Measurements from ENCODE around the gene LRCH4. TPM values are rescaled to one million over a fixed set of nuclear protein-coding genes. Genes with fewer than 3 reads are reported as not detected.

Gene LRCH4
- total and polyA plus RNA-seq, 2 of the 8 experiments (the other 6 are each of a cell fraction or from before 2014, with no cell fraction given): 15.5 to 36.6 TPM

- FAIRE-seq: no peak
- Histone ChIP-seq H3K4me2 (ENCODE audit: insufficient read depth in 1 of 2, low read depth in 2 of 2, low read length in 2 of 2) (no peak overlapping the region), H3K79me1 (ENCODE audit: low read depth, low read length) (peaks cover 3% of the 10 kb centered on the region; the same call in 1 of the 2 replicates), H4K5ac (ENCODE audit: insufficient read length, low read depth, low read length) (no peak overlapping the region), H2BK120ac (replicated peaks; ENCODE audit: low read depth, low read length) (no peak overlapping the region), H3K23me2 (ENCODE audit: low read depth, low read length) (peaks cover 2% of the 10 kb centered on the region; the same call in 1 of the 2 replicates), H2BK12ac (ENCODE audit: low read depth, low read length) (no peak overlapping the region), H3K36me3 (ENCODE audit: control insufficient read depth in 2 of 4, insufficient read depth in 4 of 4, low read length in 3 of 4) (peaks cover 3 to 24% (median 19%) of the 10 kb centered on the region in 4 experiments; a peak in 5 of 8 replicates), H2BK5ac (ENCODE audit: low read depth, low read length) (no peak overlapping the region), H2AFZ (ENCODE audit: low read length) (no peak overlapping the region), H2BK15ac (ENCODE audit: low read length) (no peak overlapping the region), H3K79me2 (ENCODE audit: control insufficient read depth in 1 of 2, insufficient read depth in 2 of 2, low read length in 2 of 2) (no peaks in the 10 kb centered on the region), H4K91ac (replicated peaks; ENCODE audit: insufficient read length, low read length) (no peak overlapping the region), H3K27me3 (replicated peaks in 1 of 4; ENCODE audit: control insufficient read depth in 3 of 4, extremely low read depth in 1 of 4, insufficient read depth in 3 of 4, low read length in 3 of 4) (peaks cover 0 to 4% (median under 1%) of the 10 kb centered on the region in 4 experiments; a peak in 1 of 7 replicates), H3K4me1 (replicated peaks in 1 of 4; ENCODE audit: control insufficient read depth in 3 of 4, insufficient read depth in 4 of 4, low read length in 3 of 4) (peaks cover 0 to 26% (median 20%) of the 10 kb centered on the region in 4 experiments; a peak in 6 of 7 replicates), H2AK5ac (ENCODE audit: low read depth, low read length) (no peak overlapping the region), H4K20me1 (replicated peaks in 1 of 2; ENCODE audit: control insufficient read depth in 1 of 2, insufficient read depth in 2 of 2, low read length in 2 of 2) (peaks cover 0 to 11% of the 10 kb centered on the region in 2 experiments), H3K27ac (ENCODE audit: low read depth, low read length) (no peak overlapping the region), H3K9ac (replicated peaks in 1 of 4; ENCODE audit: extremely low read depth in 1 of 4, low read depth in 3 of 4, low read length in 3 of 4) (no peak overlapping the region), H3K23ac (ENCODE audit: insufficient read length) (no peak overlapping the region), H3K14ac (ENCODE audit: insufficient read length) (no peak overlapping the region), H3K9me3 (ENCODE audit: insufficient read depth in 2 of 2, low read depth in 1 of 2, low read length in 1 of 2) (no peaks in the 10 kb centered on the region), H3K4ac (replicated peaks; ENCODE audit: insufficient read length, low read depth, low read length) (no peak overlapping the region), H3K4me3 (ENCODE audit: extremely low read depth in 1 of 4, insufficient read depth in 2 of 4, low read depth in 3 of 4, low read length in 4 of 4) (no peak overlapping the region), H2BK20ac (ENCODE audit: low read length) (no peak overlapping the region), H3K18ac (ENCODE audit: extremely low read depth, low read length) (no peak overlapping the region), H3K56ac (replicated peaks; ENCODE audit: insufficient read length, low read depth, low read length) (no peak overlapping the region), H4K8ac (ENCODE audit: extremely low read depth, insufficient read depth, low read length) (no peak overlapping the region)
- WGBS, 2 experiments (ENCODE audit: extremely low coverage in 1 of 2, insufficient coverage in 1 of 2, insufficient read length in 1 of 2, insufficient replicate concordance in 2 of 2, low coverage in 1 of 2, low lambda C conversion rate in 2 of 2, missing lambda C conversion rate in 1 of 2): 84% methylated on average over 8 of the region's 14 CpGs; no CpG with 5 or more reads in 1 of the 2 experiments
- ChIA-PET CTCF (ENCODE audit: partially characterized antibody) (interaction anchor here (1.3 to 4.8 kb wide), 2 partner anchors 9 to 11 kb away, joined by 5 to 53 read pairs; partner anchors contain the start of genes FBXO24 and LRCH4), POLR2A (ENCODE audit: partially characterized antibody) (interaction anchor here (2.6 to 4.8 kb wide), 2 partner anchors 9 to 11 kb away, joined by 10 to 83 read pairs; partner anchors contain the start of genes FBXO24 and LRCH4)
- no peak for DNase-seq (ENCODE audit: low read depth in 1 of 2, low spot score in 2 of 2)
- no peak for TF ChIP-seq MAX (IDR thresholded peaks at IDR 0.05)
- no peak for TF ChIP-seq CBX8 (IDR thresholded peaks at IDR 0.05; ENCODE audit: borderline replicate concordance, low read depth, low read length)
- TF ChIP-seq TAF7 (optimal IDR thresholded peaks at IDR 0.05; ENCODE audit: borderline replicate concordance, low read depth, low read length): no peak
Observed at GRCh38 chr7:100575206-100575631, 10.7 kb downstream of the LRCH4 start.

Data from H1 (cell line).